Measurements from ENCODE around the gene PIGH. TPM values are rescaled to one million over a fixed set of nuclear protein-coding genes. Genes with fewer than 3 reads are reported as not detected.

The PIGH gene
- total RNA-seq, 1 donor from 2014 or later, result 24.1 TPM

DNA sequence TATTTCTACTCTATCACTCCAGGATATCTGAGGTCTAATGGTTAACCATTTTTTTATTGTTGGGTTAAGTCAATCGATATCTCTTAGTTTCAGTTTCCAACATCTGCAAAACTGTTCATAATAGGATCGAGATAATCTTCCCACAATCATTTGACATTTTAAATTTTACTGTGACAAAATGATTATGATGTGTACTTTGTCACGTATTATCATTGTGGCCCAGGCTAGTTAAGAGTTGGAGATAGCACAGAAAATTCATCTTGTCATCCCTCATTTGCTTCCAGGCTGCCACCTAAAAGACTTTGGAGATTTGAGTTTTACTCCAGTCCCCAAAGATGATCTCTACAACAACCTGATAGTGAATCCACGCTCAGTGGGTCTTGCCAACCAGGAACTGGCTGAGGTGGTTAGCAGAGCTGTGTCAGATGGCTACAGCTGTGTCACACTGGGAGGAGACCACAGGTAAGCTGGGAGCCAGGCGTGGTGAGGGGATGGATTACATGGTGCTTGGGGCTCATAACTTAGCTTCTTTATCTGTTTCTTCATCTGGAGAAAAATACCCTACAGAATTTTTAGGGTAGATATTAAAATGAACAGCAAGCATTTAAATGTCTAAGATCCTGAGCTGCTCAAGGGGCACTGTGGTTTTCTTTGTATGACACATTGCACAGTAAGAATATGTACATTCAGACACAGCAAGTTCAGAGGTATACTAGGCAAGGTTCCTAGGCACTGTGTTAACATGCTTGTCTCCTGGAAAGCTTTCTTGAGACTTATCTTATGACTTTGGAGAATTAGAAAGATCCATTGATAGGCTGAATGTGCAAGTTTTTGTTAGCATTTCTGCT, 42.1 kb upstream of the PIGH start:
- H3K9me3 ChIP-seq, result no peaks in the 10 kb centered on the region
- DNase-seq (ENCODE audit: extremely low spot score in 2 of 2), result no peak
- intact Hi-C loops (cut with DNase I), result no loop called here
- H3K4me3 ChIP-seq, result no peak overlapping the region
- H3K27me3 ChIP-seq, result no peaks in the 10 kb centered on the region
- peaks cover 0 to 4% of the 10 kb centered on the region in 2 donors for H3K36me3 ChIP-seq
- H3K4me1 ChIP-seq, result no peaks in the 10 kb centered on the region
- TF ChIP-seq POLR2A (IDR thresholded peaks at IDR 0.05), result no peak
- TF ChIP-seq, protein P1, sequence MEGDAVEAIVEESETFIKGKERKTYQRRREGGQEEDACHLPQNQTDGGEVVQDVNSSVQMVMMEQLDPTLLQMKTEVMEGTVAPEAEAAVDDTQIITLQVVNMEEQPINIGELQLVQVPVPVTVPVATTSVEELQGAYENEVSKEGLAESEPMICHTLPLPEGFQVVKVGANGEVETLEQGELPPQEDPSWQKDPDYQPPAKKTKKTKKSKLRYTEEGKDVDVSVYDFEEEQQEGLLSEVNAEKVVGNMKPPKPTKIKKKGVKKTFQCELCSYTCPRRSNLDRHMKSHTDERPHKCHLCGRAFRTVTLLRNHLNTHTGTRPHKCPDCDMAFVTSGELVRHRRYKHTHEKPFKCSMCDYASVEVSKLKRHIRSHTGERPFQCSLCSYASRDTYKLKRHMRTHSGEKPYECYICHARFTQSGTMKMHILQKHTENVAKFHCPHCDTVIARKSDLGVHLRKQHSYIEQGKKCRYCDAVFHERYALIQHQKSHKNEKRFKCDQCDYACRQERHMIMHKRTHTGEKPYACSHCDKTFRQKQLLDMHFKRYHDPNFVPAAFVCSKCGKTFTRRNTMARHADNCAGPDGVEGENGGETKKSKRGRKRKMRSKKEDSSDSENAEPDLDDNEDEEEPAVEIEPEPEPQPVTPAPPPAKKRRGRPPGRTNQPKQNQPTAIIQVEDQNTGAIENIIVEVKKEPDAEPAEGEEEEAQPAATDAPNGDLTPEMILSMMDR (IDR thresholded peaks at IDR 0.05), result no peak
- TF ChIP-seq POLR2AphosphoS5 (IDR thresholded peaks at IDR 0.05; ENCODE audit: insufficient read depth in 1 of 2, low read depth in 1 of 2), result no peak
- no peak overlapping the region for H3K27ac ChIP-seq

DNA sequence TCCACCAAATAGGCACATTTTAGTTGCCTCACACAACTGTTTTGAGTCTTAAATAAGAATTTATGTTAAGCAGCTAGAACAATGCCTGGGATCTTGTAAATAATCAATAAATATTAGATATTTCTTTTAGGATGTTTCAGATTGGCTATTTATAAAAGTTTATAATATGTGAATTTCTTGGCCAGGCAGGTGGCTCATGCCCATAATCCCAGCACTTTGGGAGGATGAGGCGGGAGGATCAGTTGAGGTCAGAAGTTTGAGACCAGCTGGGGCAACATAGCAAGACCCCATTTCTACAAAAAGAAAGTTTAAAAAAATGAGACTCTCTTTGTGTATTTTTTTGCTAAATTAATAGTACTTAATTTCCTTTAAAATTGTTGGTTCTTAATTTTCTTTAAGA, 41.4 kb upstream of the PIGH start:
- no peak for DNase-seq (ENCODE audit: extremely low spot score in 2 of 2)
- Histone ChIP-seq H3K4me1 (no peaks in the 10 kb centered on the region), H3K27ac (no peak overlapping the region), H3K4me3 (no peak overlapping the region), H3K9me3 (no peaks in the 10 kb centered on the region), H3K36me3 (peaks cover 0 to 3% of the 10 kb centered on the region in 2 donors), H3K27me3 (no peaks in the 10 kb centered on the region)
- intact Hi-C loops (cut with DNase I), result no loop called here
- TF ChIP-seq, protein P1 (IDR thresholded peaks at IDR 0.05), result no peak
- TF ChIP-seq POLR2A (IDR thresholded peaks at IDR 0.05) (no peak), POLR2AphosphoS5 (IDR thresholded peaks at IDR 0.05; ENCODE audit: insufficient read depth in 1 of 2, low read depth in 1 of 2) (no peak)

DNA sequence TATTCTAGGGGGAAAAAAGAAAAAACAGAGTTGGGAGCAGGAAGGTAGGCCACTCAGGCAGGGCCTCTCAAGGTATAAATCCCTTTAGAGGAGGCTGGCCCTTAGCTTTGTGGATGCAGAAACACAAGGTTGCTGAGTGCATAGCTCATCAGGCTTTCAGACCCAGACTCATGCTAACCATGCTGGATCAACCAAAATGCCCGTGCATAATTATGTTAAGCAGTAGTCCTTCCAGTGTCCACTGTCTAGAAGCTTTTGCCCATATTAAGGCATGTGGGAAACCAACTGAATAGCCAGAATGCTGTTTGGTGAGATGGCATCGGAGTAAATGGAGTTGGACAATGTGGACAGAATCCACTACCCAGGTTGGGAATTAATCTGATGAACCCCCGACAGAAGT, 38.6 kb upstream of the PIGH start:
- no peaks in the 10 kb centered on the region for H3K27me3 ChIP-seq
- intact Hi-C loops (cut with DNase I), result no loop called here
- no peak overlapping the region for H3K4me3 ChIP-seq
- DNase-seq (ENCODE audit: extremely low spot score in 2 of 2), result no peak
- TF ChIP-seq, protein P1 (IDR thresholded peaks at IDR 0.05), result no peak
- no peaks in the 10 kb centered on the region for H3K36me3 ChIP-seq
- no peaks in the 10 kb centered on the region for H3K4me1 ChIP-seq
- H3K27ac ChIP-seq, result no peak overlapping the region
- no peaks in the 10 kb centered on the region for H3K9me3 ChIP-seq

DNA sequence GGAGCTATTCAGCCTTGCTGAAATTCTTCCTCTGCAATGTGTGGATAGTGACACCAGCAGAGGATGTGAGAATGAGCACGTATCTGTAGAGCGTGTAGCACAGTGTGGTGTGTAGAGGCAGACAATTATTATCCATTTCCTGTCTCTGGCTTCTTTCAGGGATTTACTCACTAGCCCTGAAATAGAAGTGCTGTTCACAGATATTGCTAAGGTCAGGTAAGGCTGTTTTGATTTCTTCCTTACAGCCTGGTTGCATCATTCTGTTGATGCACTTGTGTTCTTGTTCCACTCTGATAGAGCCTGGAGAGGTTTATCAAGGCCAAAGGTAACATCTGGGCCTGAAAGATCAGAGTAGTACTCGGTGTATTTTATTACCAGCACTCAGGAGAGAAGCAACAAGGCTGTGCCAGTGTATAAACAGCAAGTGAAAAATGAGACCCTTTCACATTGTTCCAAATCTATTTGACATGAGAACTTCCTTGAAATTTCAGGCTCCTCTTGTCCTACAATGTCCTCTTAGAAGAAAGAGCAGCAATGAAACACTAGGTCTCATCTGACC, 36.4 kb upstream of the PIGH start:
- TF ChIP-seq, protein P1 (IDR thresholded peaks at IDR 0.05), result no peak
- TF ChIP-seq POLR2AphosphoS5 (IDR thresholded peaks at IDR 0.05; ENCODE audit: insufficient read depth in 1 of 2, low read depth in 1 of 2), result no peak
- TF ChIP-seq POLR2A (IDR thresholded peaks at IDR 0.05), result no peak
- Histone ChIP-seq H3K36me3 (no peaks in the 10 kb centered on the region), H3K27me3 (no peaks in the 10 kb centered on the region), H3K27ac (no peak overlapping the region), H3K9me3 (no peaks in the 10 kb centered on the region), H3K4me3 (no peak overlapping the region), H3K4me1 (no peaks in the 10 kb centered on the region)
- DNase-seq (ENCODE audit: extremely low spot score in 2 of 2), result no peak
- intact Hi-C loops (cut with DNase I), result no loop called here
